SK-N-SH (cell line): ENCODE data around the gene ALX3. TPM values are rescaled to one million over a fixed set of nuclear protein-coding genes. Genes with fewer than 3 reads are reported as not detected.

Source experiments
- CTCF ChIA-PET: fragments of 300-600, 350-600 bp; formaldehyde crosslinking; extraction: SDS; loops from one replicate; lab custom pipeline; 2021; lab: Yijun Ruan, JAX
- POLR2A ChIA-PET: fragments of 350-600 bp; sonication (Branson Sonifier 250); formaldehyde crosslinking; extraction: SDS; loops from one replicate; lab custom pipeline; 2020; ENCODE audit warnings: antibody characterized with exemption, inconsistent platforms; lab: Yijun Ruan, JAX
- DNase-seq: peaks from one replicate; pipeline ENCODE4 v3.0.0; 2012
- H2AFZ ChIP-seq: fragments of 200-600 bp; sonication (generic); 2 replicates; pipeline ENCODE4 v1.8.1; 2016; ENCODE audit warnings: antibody characterized with exemption, mild to moderate bottlenecking, low read depth
- H3F3A ChIP-seq: fragments of 200-600 bp; sonication (generic); replicated peaks from 2 replicates; pipeline ENCODE3; 2016; ENCODE audit warnings: antibody characterized with exemption, mild to moderate bottlenecking; ENCODE audit not compliant: insufficient read depth
- H3K27ac ChIP-seq, 2 experiments: fragments of 200-500 bp in 1 of 2; fragments of 200-600 bp in 1 of 2; sonication (Bioruptor generic) in 1 of 2; sonication (generic), shearing (Covaris generic) in 1 of 2; 2 replicates each; pipeline versions ENCODE4 v1.5.1 to v1.6.1; 2014 to 2016; ENCODE audit warnings: low read depth in 2 of 2, inconsistent platforms in 1 of 2, low read length in 1 of 2, mild to moderate bottlenecking in 1 of 2, mixed read lengths in 1 of 2
- H3K27me3 ChIP-seq: fragments of 200-600 bp; sonication (generic), shearing (Covaris generic); 2 replicates; pipeline ENCODE4 v1.6.1; 2016; ENCODE audit warnings: mixed run types; ENCODE audit not compliant: insufficient read depth
- H3K36me3 ChIP-seq, 2 experiments: fragments of 200-500 bp in 1 of 2; fragments of 200-600 bp in 1 of 2; sonication (Bioruptor generic) in 1 of 2; sonication (generic) in 1 of 2; replicated peaks in 1 of 2; 2 replicates each; pipeline versions ENCODE3 to v1.5.1; 2014 to 2016; ENCODE audit warnings: low read length in 1 of 2, mild to moderate bottlenecking in 1 of 2; ENCODE audit not compliant: insufficient read depth in 2 of 2, control insufficient read depth in 1 of 2
- H3K4me1 ChIP-seq, 2 experiments: fragments of 200-500 bp in 1 of 2; fragments of 200-600 bp in 1 of 2; sonication (Bioruptor generic) in 1 of 2; sonication (generic), shearing (Covaris generic) in 1 of 2; 2 replicates each; pipeline versions ENCODE4 v1.5.1 to v1.6.1; 2014 to 2016; ENCODE audit warnings: low read depth in 1 of 2, low read length in 1 of 2, mixed run types in 1 of 2; ENCODE audit not compliant: insufficient read depth in 2 of 2, control insufficient read depth in 1 of 2
- H3K4me2 ChIP-seq: fragments of 200-600 bp; sonication (generic), shearing (Covaris generic); 2 replicates; pipeline ENCODE4 v1.6.1; 2017; ENCODE audit warnings: mixed run types
- H3K4me3 ChIP-seq, 2 experiments: fragments of 200-500 bp in 1 of 2; fragments of 200-600 bp in 1 of 2; sonication (Bioruptor generic) in 1 of 2; sonication (generic), shearing (Covaris generic) in 1 of 2; 2 replicates each; pipeline versions ENCODE4 v1.5.1 to v1.8.1; 2014 to 2016; ENCODE audit warnings: low read depth in 2 of 2, inconsistent platforms in 1 of 2, low read length in 1 of 2, mild to moderate bottlenecking in 1 of 2, mixed read lengths in 1 of 2, moderate library complexity in 1 of 2
- H3K79me2 ChIP-seq: fragments of 200-600 bp; sonication (generic); 2 replicates; pipeline ENCODE4 v1.8.1; 2017; ENCODE audit warnings: mild to moderate bottlenecking; ENCODE audit not compliant: insufficient read depth
- H3K9ac ChIP-seq: fragments of 200-600 bp; sonication (generic); 2 replicates; pipeline ENCODE4 v1.6.1; 2017; ENCODE audit warnings: mixed run types
- H3K9me2 ChIP-seq: fragments of 200-600 bp; sonication (generic); 2 replicates; pipeline ENCODE4 v1.6.1; 2017; ENCODE audit warnings: mixed run types
- H3K9me3 ChIP-seq: fragments of 200-600 bp; sonication (generic); 2 replicates; pipeline ENCODE4 v1.6.1; 2017; ENCODE audit warnings: mixed run types, mild to moderate bottlenecking, moderate library complexity
- H4K20me1 ChIP-seq: fragments of 200-600 bp; sonication (generic); 2 replicates; pipeline ENCODE4 v1.6.1; 2017; ENCODE audit warnings: mild to moderate bottlenecking, mixed run types; ENCODE audit not compliant: insufficient read depth
- CHD2 ChIP-seq: fragments of 150-350 bp; IDR thresholded peaks from 2 replicates; pipeline ENCODE4 v1.6.1; 2018; ENCODE audit warnings: low read length; ENCODE audit not compliant: partially characterized antibody
- ELF1 ChIP-seq: IDR thresholded peaks from 2 replicates; pipeline ENCODE4 v1.4.0; 2012
- EZH2phosphoT487 ChIP-seq: fragments of 200-600 bp; sonication (generic); IDR thresholded peaks from 2 replicates; pipeline ENCODE4 v1.6.1; 2017; ENCODE audit warnings: low read depth, mixed run types, mild to moderate bottlenecking, antibody characterized with exemption, moderate library complexity, borderline replicate concordance
- GABPA ChIP-seq: IDR thresholded peaks from 2 replicates; pipeline ENCODE4 v1.4.0; 2012; ENCODE audit warnings: low read depth, mild to moderate bottlenecking
- MXI1 ChIP-seq: IDR thresholded peaks from 2 replicates; pipeline ENCODE4 v1.6.1; 2012; ENCODE audit warnings: mild to moderate bottlenecking, low read depth, low read length, improper control_type of control experiment
- POLR2AphosphoS5 ChIP-seq: IDR thresholded peaks from 2 replicates; pipeline ENCODE4 v1.6.1; 2012; ENCODE audit warnings: low read depth, low read length
- RXRA ChIP-seq: IDR thresholded peaks from 2 replicates; pipeline ENCODE4 v1.4.0; 2012; ENCODE audit warnings: low read depth, mild to moderate bottlenecking, borderline replicate concordance
- TAF1 ChIP-seq: IDR thresholded peaks from 2 replicates; pipeline ENCODE4 v1.6.1; 2012; ENCODE audit warnings: low read depth, mild to moderate bottlenecking, low read length, moderate library complexity, borderline replicate concordance
- YY1 ChIP-seq: IDR thresholded peaks from 2 replicates; pipeline ENCODE4 v1.4.0; 2012; ENCODE audit warnings: low read depth, mild to moderate bottlenecking
- WGBS: methylation state at CpG from one replicate; pipeline ENCODE4 v1.1.6; 2017; ENCODE audit warnings: low lambda C conversion rate; 5-methylcytosine and 5-hydroxymethylcytosine counted together
- polyA plus RNA-seq, 3 experiments: library from polyadenylated mRNA; depleted of rRNA; stranded (reverse); fragments of >200 nt; gene quantifications; 2 replicates each; pipeline ENCODE4 v1.2.3, GENCODE V29; 2012
- TF ChIP-seq, protein P1 (sequence below): IDR thresholded peaks from 2 replicates; pipeline ENCODE4 v1.6.1; 2012; ENCODE audit warnings: mild to moderate bottlenecking, low read depth, low read length, moderate library complexity
- TF ChIP-seq, protein P2 (sequence below): IDR thresholded peaks from 2 replicates; pipeline ENCODE4 v1.4.0; 2012; ENCODE audit warnings: low read depth, borderline replicate concordance
- TF ChIP-seq, protein P3 (sequence below): IDR thresholded peaks from 2 replicates; pipeline ENCODE4 v1.4.0; 2012; ENCODE audit warnings: low read depth, borderline replicate concordance

The ALX3 gene
- polyA plus RNA-seq, 1 of the 3 experiments (the other 2 are of a cell fraction) = not detected

DNA sequence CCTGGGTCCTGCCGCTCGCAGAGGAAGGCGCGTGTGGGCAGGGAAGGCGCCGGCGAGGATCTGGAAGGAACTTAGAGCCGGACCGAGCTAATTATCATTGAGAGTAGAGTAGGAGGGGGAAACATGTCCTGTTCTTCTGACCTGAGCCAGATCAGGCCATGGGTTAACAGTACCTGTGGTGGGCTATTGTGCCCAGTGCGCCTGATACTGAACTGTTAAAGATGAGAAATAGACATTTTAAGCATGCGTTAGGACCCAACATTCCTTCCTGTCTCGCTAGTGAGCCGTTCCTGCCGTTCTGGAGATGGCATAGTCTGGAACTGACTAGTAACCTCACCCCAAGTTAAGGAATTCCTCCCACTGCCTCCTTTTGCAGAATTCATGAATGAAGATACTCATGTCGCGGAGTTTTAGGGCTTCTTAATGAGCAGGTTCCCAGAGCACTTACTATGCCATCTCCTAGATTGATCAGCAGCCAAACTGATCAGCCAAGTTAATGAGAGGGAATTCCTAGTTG is 35.2 kb downstream of the ALX3 start:
- WGBS = 30% methylated on average over 7 of the region's 16 CpGs
- Histone ChIP-seq H3F3A (no peaks in the 10 kb centered on the region), H3K36me3 (peaks cover 25% of the 10 kb centered on the region in 2 experiments), H3K9me2 (no peaks in the 10 kb centered on the region), H3K27ac (peak overlapping the region; percentile 82 to 89; a peak in 3 of 4 replicates), H3K4me3 (peak overlapping the region; percentile 62 to 99), H3K27me3 (no peaks in the 10 kb centered on the region), H3K79me2 (peaks cover 33% of the 10 kb centered on the region), H3K4me1 (peaks cover 4 to 9% of the 10 kb centered on the region in 2 experiments; a peak in 3 of 4 replicates), H3K4me2 (peak overlapping the region; percentile 96), H2AFZ (peak overlapping the region; percentile 98), H3K9ac (peak overlapping the region; percentile 99), H3K9me3 (no peaks in the 10 kb centered on the region), H4K20me1 (peaks cover 15% of the 10 kb centered on the region; the same call in 1 of the 2 replicates)
- ChIA-PET POLR2A (interaction anchor here (0.6 to 1.9 kb wide), 12 partner anchors 10 to 487 kb away, joined by 3 to 16 read pairs (median 4); partner anchors contain the start of genes AHCYL1, GNAI3 and RBM15), CTCF (interaction anchor here (0.9 to 42.0 kb wide), 14 partner anchors 11 to 502 kb away, joined by 3 to 1768 read pairs (median 4); partner anchors contain the start of genes AHCYL1 and UBL4B)
- no peak for DNase-seq
- TF ChIP-seq, protein P1, sequence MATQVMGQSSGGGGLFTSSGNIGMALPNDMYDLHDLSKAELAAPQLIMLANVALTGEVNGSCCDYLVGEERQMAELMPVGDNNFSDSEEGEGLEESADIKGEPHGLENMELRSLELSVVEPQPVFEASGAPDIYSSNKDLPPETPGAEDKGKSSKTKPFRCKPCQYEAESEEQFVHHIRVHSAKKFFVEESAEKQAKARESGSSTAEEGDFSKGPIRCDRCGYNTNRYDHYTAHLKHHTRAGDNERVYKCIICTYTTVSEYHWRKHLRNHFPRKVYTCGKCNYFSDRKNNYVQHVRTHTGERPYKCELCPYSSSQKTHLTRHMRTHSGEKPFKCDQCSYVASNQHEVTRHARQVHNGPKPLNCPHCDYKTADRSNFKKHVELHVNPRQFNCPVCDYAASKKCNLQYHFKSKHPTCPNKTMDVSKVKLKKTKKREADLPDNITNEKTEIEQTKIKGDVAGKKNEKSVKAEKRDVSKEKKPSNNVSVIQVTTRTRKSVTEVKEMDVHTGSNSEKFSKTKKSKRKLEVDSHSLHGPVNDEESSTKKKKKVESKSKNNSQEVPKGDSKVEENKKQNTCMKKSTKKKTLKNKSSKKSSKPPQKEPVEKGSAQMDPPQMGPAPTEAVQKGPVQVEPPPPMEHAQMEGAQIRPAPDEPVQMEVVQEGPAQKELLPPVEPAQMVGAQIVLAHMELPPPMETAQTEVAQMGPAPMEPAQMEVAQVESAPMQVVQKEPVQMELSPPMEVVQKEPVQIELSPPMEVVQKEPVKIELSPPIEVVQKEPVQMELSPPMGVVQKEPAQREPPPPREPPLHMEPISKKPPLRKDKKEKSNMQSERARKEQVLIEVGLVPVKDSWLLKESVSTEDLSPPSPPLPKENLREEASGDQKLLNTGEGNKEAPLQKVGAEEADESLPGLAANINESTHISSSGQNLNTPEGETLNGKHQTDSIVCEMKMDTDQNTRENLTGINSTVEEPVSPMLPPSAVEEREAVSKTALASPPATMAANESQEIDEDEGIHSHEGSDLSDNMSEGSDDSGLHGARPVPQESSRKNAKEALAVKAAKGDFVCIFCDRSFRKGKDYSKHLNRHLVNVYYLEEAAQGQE = no peak
- TF ChIP-seq MXI1 = 0 out of 2 replicates have a peak, but pooled peaks have one; percentile 35

DNA sequence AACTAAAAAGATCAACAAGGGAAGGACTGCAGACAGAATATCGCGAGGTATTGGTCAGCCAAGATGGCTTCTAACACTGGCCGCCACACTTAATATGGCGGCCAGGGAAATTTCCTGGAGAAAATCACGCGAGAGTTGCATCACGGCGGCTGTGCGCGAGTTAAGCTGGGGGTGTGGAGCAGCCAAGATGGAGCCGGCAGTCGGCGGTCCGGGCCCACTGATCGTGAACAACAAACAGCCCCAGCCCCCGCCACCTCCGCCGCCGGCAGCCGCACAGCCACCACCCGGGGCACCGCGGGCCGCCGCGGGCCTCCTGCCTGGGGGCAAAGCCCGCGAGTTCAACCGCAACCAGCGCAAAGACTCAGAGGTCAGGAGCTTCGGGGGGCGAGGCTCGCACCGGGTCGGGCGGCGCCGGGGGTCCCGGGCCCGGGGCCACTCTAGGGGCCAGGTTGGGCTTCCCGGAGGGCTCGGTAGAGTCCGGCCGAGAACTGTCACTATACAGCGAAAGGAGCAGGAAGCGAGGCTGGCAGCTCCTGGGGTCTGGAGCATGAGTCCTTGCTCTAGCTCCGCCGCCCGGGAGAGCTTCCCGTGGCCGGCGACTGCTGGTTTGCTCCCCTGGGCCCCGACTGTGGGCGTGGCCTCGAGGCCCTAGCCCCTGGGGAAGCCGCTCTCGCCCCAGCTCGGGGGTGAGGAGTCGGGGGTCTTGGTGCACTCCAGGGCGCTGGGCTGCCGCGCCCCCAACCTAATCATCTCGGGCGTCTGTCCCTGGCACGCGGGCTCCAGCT is 35.8 kb downstream of the ALX3 start, which contains the start of gene STRIP1:
TSS of gene STRIP1 (plus strand) at position 174 of the 785 bp plus-strand sequence. CDS start at position 188, 14 bp downstream.
- peaks cover 33% of the 10 kb centered on the region for H3K79me2 ChIP-seq
- POLR2A ChIA-PET = interaction anchor here (0.6 to 1.9 kb wide), 13 partner anchors 9 to 486 kb away, joined by 3 to 16 read pairs (median 4); partner anchors contain the start of genes AHCYL1, GNAI3 and RBM15
- 2% methylated on average over 15 of the region's 66 CpGs for WGBS
- H3K9ac ChIP-seq = peak within 1 kb of the TSS; percentile 99
- H3K9me2 ChIP-seq = no peaks in the 10 kb centered on the region
- CTCF ChIA-PET = interaction anchor here (0.9 to 42.0 kb wide), 13 partner anchors 15 to 502 kb away, joined by 3 to 1768 read pairs (median 3); partner anchors contain the start of genes AHCYL1 and UBL4B
- peaks cover 19 to 22% of the 10 kb centered on the region in 2 experiments for H3K36me3 ChIP-seq
- H3K4me2 ChIP-seq = peak within 1 kb of the TSS; percentile 96
- H3F3A ChIP-seq = no peaks in the 10 kb centered on the region
- peak within 1 kb of the TSS; percentile 98 for H2AFZ ChIP-seq
- no peaks in the 10 kb centered on the region for H3K27me3 ChIP-seq
- H4K20me1 ChIP-seq = peaks cover 15% of the 10 kb centered on the region; the same call in 1 of the 2 replicates
- H3K4me3 ChIP-seq = peak within 1 kb of the TSS; percentile 62 to 99
- peak within 1 kb of the TSS; percentile 89 for H3K27ac ChIP-seq
- H3K9me3 ChIP-seq = no peaks in the 10 kb centered on the region
- DNase-seq = peak; percentile 91
- H3K4me1 ChIP-seq = peaks cover 4 to 9% of the 10 kb centered on the region in 2 experiments; a peak in 3 of 4 replicates
- TF ChIP-seq TAF1 (peak; percentile 93), YY1 (peak; percentile 99), POLR2AphosphoS5 (peak; percentile 94), ELF1 (peak; percentile 74), GABPA (peak; percentile 61), CHD2 (peak; percentile 100), EZH2phosphoT487 (no peak), RXRA (no peak)
- TF ChIP-seq, protein P2, sequence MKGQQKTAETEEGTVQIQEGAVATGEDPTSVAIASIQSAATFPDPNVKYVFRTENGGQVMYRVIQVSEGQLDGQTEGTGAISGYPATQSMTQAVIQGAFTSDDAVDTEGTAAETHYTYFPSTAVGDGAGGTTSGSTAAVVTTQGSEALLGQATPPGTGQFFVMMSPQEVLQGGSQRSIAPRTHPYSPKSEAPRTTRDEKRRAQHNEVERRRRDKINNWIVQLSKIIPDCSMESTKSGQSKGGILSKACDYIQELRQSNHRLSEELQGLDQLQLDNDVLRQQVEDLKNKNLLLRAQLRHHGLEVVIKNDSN = no peak
- TF ChIP-seq, protein P3, sequence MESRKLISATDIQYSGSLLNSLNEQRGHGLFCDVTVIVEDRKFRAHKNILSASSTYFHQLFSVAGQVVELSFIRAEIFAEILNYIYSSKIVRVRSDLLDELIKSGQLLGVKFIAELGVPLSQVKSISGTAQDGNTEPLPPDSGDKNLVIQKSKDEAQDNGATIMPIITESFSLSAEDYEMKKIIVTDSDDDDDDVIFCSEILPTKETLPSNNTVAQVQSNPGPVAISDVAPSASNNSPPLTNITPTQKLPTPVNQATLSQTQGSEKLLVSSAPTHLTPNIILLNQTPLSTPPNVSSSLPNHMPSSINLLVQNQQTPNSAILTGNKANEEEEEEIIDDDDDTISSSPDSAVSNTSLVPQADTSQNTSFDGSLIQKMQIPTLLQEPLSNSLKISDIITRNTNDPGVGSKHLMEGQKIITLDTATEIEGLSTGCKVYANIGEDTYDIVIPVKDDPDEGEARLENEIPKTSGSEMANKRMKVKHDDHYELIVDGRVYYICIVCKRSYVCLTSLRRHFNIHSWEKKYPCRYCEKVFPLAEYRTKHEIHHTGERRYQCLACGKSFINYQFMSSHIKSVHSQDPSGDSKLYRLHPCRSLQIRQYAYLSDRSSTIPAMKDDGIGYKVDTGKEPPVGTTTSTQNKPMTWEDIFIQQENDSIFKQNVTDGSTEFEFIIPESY = peak; percentile 100
- TF ChIP-seq, protein P1 = no peak
